ENCODE results near the gene AUTS2.

Gene AUTS2

GRCh38 chr7:70829221-70830059, 1231.2 kb downstream of the AUTS2 start:
- DNase-seq, result peak; percentile 25 to 53 (median 38)

- no peak for DNase-seq
Observed at GRCh38 chr7:70830060-70830395, 1231.8 kb downstream of the AUTS2 start.

DNA sequence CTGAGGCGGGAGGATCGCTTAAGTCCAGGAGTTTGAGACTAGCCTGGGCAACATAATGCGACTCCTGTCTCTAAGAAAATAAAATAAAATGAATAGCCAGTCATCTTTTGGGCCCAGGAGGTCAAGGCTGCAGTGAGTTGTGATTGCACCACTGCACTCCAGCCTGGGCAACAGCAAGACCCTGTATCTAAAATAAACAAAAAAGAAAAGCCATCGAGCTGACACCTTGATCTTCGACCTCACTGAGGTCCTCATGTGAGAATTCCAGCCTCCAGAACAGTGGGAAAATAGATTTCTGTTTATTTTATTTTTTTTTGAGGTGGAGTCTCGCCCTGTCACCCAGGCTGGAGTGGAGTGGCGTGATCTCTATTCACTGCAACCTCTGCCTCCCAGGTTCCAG, 1232.2 kb downstream of the AUTS2 start:
- DNase-seq, result no peak

DNA sequence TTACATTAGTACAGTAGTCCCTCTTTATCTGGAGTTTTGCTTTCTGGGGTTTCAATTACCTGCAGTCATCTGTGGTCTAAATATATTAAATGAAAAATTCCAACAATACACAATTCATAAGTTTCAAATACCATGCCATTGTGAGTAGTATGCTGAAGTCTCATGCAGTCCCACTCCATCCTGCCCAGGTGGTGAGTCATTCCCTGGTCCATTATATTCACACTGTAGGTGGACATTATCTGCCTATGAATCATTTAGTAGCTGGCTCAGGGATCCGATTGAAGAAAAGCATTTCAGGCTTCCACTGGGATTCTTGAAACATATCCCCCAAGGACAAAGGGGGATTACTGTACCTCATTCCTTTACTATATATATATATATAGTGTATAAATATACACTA, 1235.5 kb downstream of the AUTS2 start:
- DNase-seq, result no peak

GRCh38 chr7:70834424-70834823, 1236.1 kb downstream of the AUTS2 start:
- DNase-seq, result no peak

GRCh38 chr7:70835658-70836057, 1237.4 kb downstream of the AUTS2 start:
- DNase-seq, result no peak

- no peak for DNase-seq
Observed at GRCh38 chr7:70836279-70836678, 1238.0 kb downstream of the AUTS2 start.

DNA sequence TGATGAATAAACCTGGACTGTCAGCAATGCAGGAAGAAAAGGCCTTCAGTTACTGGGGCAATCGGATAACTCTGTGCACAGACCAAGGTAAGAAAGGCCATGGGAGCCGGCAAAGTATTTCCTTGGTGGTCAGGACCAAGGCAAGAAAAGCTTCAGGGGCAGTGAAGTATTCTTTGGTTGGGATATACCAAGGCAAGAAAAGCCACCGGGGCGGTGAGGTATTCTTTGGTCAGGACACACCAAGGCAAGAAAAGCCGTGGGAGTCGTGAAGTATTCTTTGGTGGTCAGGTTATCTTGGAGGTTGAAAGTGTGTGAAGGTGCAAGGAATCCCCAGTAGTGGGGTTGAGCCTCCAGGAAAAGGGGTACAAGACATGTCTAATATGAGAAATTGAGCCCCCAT, 1238.7 kb downstream of the AUTS2 start:
- DNase-seq, result no peak

GRCh38 chr7:70837589-70837988, 1239.3 kb downstream of the AUTS2 start:
- DNase-seq, result no peak

GRCh38 chr7:70838292-70838907, 1240.1 kb downstream of the AUTS2 start:
- no peak for DNase-seq

All from T-helper 1 cell (primary cell).